Erythroblast (primary cell): ENCODE results near the gene RBP7.

Source experiments
- GATA1 ChIP-seq: IDR thresholded peaks from 2 replicates; pipeline ENCODE4 v1.6.1; 2011; ENCODE audit warnings: low read depth, mild to moderate bottlenecking, control low read depth, low read length, moderate library complexity
- POLR2A ChIP-seq: IDR thresholded peaks from 2 replicates; pipeline ENCODE4 v1.6.1; 2011; ENCODE audit warnings: mild to moderate bottlenecking, low read length

- TF ChIP-seq POLR2A: no peak
- no peak for TF ChIP-seq GATA1
These were observed 39.3 kb upstream of the RBP7 start for GRCh38 chr1:9957726-9958125.
